Neural progenitor cell (in vitro differentiated cells): Measurements from ENCODE around the gene ADGRG2. TPM values are rescaled to one million over a fixed set of nuclear protein-coding genes. Genes with fewer than 3 reads are reported as not detected.

ENCODE experiments used
- DNase-seq: peaks from one replicate; pipeline ENCODE4 v3.0.0-alpha.2; 2016; ENCODE audit warnings: low spot score
- H2AFZ ChIP-seq: fragments of 200-600 bp; sonication (generic); replicated peaks from 2 replicates; pipeline ENCODE4 v1.6.1; 2016; ENCODE audit warnings: antibody characterized with exemption
- H3F3A ChIP-seq: fragments of 200-600 bp; sonication (generic); 2 replicates; pipeline ENCODE4 v1.6.1; 2016; ENCODE audit warnings: antibody characterized with exemption, low read depth
- H3K27ac ChIP-seq: fragments of 200-600 bp; sonication (generic); 2 replicates; pipeline ENCODE4 v1.5.1; 2016; ENCODE audit warnings: mild to moderate bottlenecking
- H3K27me3 ChIP-seq: fragments of 200-600 bp; sonication (generic); 2 replicates; pipeline ENCODE4 v1.6.1; 2016; ENCODE audit warnings: mild to moderate bottlenecking, moderate library complexity
- H3K36me3 ChIP-seq: fragments of 200-600 bp; sonication (generic); 2 replicates; pipeline ENCODE4 v1.5.1; 2016
- H3K4me1 ChIP-seq: fragments of 200-600 bp; sonication (generic); 2 replicates; pipeline ENCODE4 v1.6.1; 2016; ENCODE audit warnings: mixed run types
- H3K4me2 ChIP-seq: fragments of 200-600 bp; sonication (generic); 2 replicates; pipeline ENCODE4 v1.6.1; 2016
- H3K4me3 ChIP-seq: fragments of 200-600 bp; sonication (generic); 2 replicates; pipeline ENCODE4 v1.5.1; 2016
- H3K79me2 ChIP-seq: fragments of 200-600 bp; sonication (generic); 2 replicates; pipeline ENCODE4 v1.6.1; 2016; ENCODE audit warnings: low read depth
- H3K9ac ChIP-seq: fragments of 200-600 bp; sonication (generic); 2 replicates; pipeline ENCODE4 v1.6.1; 2016
- H3K9me3 ChIP-seq: fragments of 200-600 bp; sonication (generic); 2 replicates; pipeline ENCODE4 v1.5.1; 2016; ENCODE audit warnings: low read depth
- H4K20me1 ChIP-seq: fragments of 200-600 bp; sonication (generic); 2 replicates; pipeline ENCODE4 v1.6.1; 2016; ENCODE audit warnings: low read depth
- H3K27ac Mint-ChIP-seq: 3 replicates; pipeline ENCODE4 v1.8.0; 2021; ENCODE audit warnings: mixed read lengths
- H3K27me3 Mint-ChIP-seq: 2 replicates; pipeline ENCODE4 v1.8.0; 2022; ENCODE audit warnings: low read depth, mild to moderate bottlenecking, inconsistent platforms, moderate library complexity, mixed read lengths; ENCODE audit not compliant: insufficient read depth
- H3K36me3 Mint-ChIP-seq: 3 replicates; pipeline ENCODE4 v1.8.0; 2021; ENCODE audit warnings: mixed read lengths
- H3K4me1 Mint-ChIP-seq: 3 replicates; pipeline ENCODE4 v1.8.0; 2021; ENCODE audit warnings: mixed read lengths
- H3K4me3 Mint-ChIP-seq: 3 replicates; pipeline ENCODE4 v1.8.0; 2021; ENCODE audit warnings: mild to moderate bottlenecking, moderate library complexity, mixed read lengths
- H3K9me3 Mint-ChIP-seq: 3 replicates; pipeline ENCODE4 v1.8.0; 2020; ENCODE audit warnings: mixed read lengths
- EZH2 ChIP-seq: fragments of 200-600 bp; sonication (generic); IDR thresholded peaks from 2 replicates; pipeline ENCODE4 v1.6.1; 2017; ENCODE audit warnings: antibody characterized with exemption, mild to moderate bottlenecking, moderate library complexity
- EZH2phosphoT487 ChIP-seq: fragments of 200-600 bp; sonication (generic); IDR thresholded peaks from 2 replicates; pipeline ENCODE4 v1.6.1; 2017; ENCODE audit warnings: antibody characterized with exemption
- total RNA-seq: library from RNA; depleted of rRNA; stranded (reverse); fragments of >200 nt; gene quantifications from 2 replicates; pipeline ENCODE4 v1.2.3, GENCODE V29; 2015; ENCODE audit warnings: low replicate concordance
- TF ChIP-seq, protein P1 (sequence below): fragments of 200-600 bp; sonication (generic); IDR thresholded peaks from 2 replicates; pipeline ENCODE4 v1.5.1; 2017; ENCODE audit warnings: antibody characterized with exemption, mild to moderate bottlenecking

Gene ADGRG2
- total RNA-seq, 1 donor from 2014 or later: 0.80 TPM

DNA sequence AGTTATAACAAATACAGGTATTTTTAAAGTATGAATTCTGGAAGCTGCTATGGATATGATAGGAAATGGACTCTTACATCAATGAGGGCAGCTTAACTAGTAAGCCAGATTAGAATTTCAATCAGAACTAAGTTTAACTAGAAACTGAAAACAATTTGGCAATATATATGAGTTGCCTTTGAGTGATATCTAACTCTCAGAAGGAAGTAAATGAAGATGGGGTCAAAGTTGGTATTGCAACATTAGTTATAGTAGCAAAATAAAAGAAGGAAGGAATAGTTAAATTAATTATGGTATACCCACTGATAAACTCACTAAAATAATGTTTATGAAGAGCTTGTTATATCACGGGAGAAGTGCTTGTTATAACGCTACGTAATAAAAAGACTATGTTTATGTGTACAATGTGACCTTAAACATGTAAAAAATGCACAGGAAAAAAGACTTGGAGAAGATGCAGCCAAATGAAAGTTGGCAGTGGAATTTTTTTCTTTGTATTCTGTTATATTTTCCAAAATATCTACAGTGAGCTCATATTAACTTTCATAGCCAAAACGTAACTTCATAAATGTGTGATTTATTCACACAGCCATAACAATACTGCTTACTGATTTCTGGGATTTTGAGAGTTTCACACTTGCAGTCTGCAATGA lies 172.9 kb downstream of the ADGRG2 start:
- H3K36me3 ChIP-seq: no peaks in the 10 kb centered on the region
- Mint-ChIP-seq H3K9me3 (peaks cover 2% of the 10 kb centered on the region), H3K27ac (no peak overlapping the region), H3K4me3 (no peak overlapping the region), H3K36me3 (peaks cover 11% of the 10 kb centered on the region), H3K27me3 (peaks cover 2% of the 10 kb centered on the region), H3K4me1 (no peaks in the 10 kb centered on the region)
- no peak overlapping the region for H3K4me3 ChIP-seq
- H3K9me3 ChIP-seq: no peaks in the 10 kb centered on the region
- no peaks in the 10 kb centered on the region for H3K27me3 ChIP-seq
- no peak for TF ChIP-seq EZH2phosphoT487
- TF ChIP-seq EZH2: no peak
- TF ChIP-seq, protein P1, sequence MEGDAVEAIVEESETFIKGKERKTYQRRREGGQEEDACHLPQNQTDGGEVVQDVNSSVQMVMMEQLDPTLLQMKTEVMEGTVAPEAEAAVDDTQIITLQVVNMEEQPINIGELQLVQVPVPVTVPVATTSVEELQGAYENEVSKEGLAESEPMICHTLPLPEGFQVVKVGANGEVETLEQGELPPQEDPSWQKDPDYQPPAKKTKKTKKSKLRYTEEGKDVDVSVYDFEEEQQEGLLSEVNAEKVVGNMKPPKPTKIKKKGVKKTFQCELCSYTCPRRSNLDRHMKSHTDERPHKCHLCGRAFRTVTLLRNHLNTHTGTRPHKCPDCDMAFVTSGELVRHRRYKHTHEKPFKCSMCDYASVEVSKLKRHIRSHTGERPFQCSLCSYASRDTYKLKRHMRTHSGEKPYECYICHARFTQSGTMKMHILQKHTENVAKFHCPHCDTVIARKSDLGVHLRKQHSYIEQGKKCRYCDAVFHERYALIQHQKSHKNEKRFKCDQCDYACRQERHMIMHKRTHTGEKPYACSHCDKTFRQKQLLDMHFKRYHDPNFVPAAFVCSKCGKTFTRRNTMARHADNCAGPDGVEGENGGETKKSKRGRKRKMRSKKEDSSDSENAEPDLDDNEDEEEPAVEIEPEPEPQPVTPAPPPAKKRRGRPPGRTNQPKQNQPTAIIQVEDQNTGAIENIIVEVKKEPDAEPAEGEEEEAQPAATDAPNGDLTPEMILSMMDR: no peak
- no peaks in the 10 kb centered on the region for H3F3A ChIP-seq
- no peak overlapping the region for H3K9ac ChIP-seq
- no peak overlapping the region for H2AFZ ChIP-seq
- H3K79me2 ChIP-seq: no peaks in the 10 kb centered on the region
- no peak overlapping the region for H3K27ac ChIP-seq
- no peaks in the 10 kb centered on the region for H4K20me1 ChIP-seq
- no peak for DNase-seq
- H3K4me1 ChIP-seq: no peaks in the 10 kb centered on the region
- no peak overlapping the region for H3K4me2 ChIP-seq

DNA sequence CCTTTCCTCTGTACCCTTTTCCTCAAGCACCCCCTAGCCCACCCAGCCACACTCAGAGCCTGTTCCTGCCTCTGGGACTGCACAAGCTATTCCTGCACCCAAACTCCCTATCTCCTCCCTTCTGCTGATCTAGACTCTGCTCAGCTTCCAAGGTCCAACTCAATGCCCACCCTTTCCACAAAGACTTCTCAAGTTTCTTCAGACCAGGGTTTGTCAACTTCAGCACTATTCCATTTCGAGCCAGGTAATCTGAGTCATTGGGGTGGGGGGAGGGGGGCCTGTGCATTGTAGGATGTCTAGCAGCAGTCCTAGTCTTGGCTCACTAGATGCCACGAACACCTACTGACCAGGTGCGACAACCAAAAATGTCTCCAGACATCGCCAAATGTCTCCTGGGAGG lies 175.7 kb downstream of the ADGRG2 start:
- Histone ChIP-seq H3K36me3 (no peaks in the 10 kb centered on the region), H3F3A (no peaks in the 10 kb centered on the region), H3K4me1 (no peaks in the 10 kb centered on the region), H3K79me2 (no peaks in the 10 kb centered on the region), H3K9ac (no peak overlapping the region), H3K27ac (no peak overlapping the region), H4K20me1 (no peaks in the 10 kb centered on the region), H3K4me3 (no peak overlapping the region), H3K9me3 (no peaks in the 10 kb centered on the region), H3K4me2 (no peak overlapping the region), H2AFZ (no peak overlapping the region), H3K27me3 (no peaks in the 10 kb centered on the region)
- Mint-ChIP-seq H3K36me3 (peaks cover 10% of the 10 kb centered on the region), H3K4me1 (no peaks in the 10 kb centered on the region), H3K27ac (no peak overlapping the region), H3K4me3 (no peak overlapping the region), H3K27me3 (peaks cover 2% of the 10 kb centered on the region), H3K9me3 (peaks cover 6% of the 10 kb centered on the region)
- TF ChIP-seq EZH2: no peak
- TF ChIP-seq, protein P1: no peak
- no peak for TF ChIP-seq EZH2phosphoT487
- no peak for DNase-seq

DNA sequence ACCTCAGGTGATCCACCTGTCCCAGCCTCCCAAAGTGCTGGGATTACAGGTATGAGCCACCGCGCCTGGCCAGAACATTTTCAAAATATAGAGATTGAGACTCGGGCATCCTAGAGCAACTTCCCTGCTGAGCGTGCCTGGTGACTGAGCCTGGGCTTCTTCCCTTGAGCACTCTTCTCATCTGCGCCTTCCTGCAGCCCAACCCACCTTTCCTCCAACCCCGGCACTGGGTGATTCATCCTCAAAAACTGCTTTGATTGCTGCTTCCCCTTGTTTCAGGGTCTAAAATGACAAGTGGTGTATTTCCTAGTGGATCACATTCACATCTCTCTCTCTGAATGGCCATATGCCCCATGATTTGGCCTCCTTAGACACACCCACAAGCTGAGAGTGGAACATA lies 176.1 kb downstream of the ADGRG2 start:
- no peak overlapping the region for H3K9ac ChIP-seq
- Mint-ChIP-seq H3K4me1 (no peaks in the 10 kb centered on the region), H3K36me3 (peaks cover 6% of the 10 kb centered on the region), H3K27ac (no peak overlapping the region), H3K9me3 (peaks cover 6% of the 10 kb centered on the region), H3K4me3 (no peak overlapping the region), H3K27me3 (peaks cover 4% of the 10 kb centered on the region)
- no peak overlapping the region for H3K4me2 ChIP-seq
- H3K36me3 ChIP-seq: no peaks in the 10 kb centered on the region
- TF ChIP-seq, protein P1: no peak
- TF ChIP-seq EZH2phosphoT487 (no peak), EZH2 (no peak)
- no peaks in the 10 kb centered on the region for H3F3A ChIP-seq
- H3K79me2 ChIP-seq: no peaks in the 10 kb centered on the region
- H3K4me3 ChIP-seq: no peak overlapping the region
- no peaks in the 10 kb centered on the region for H3K27me3 ChIP-seq
- H2AFZ ChIP-seq: no peak overlapping the region
- H3K9me3 ChIP-seq: no peaks in the 10 kb centered on the region
- DNase-seq: no peak
- no peaks in the 10 kb centered on the region for H4K20me1 ChIP-seq
- H3K4me1 ChIP-seq: no peaks in the 10 kb centered on the region
- no peak overlapping the region for H3K27ac ChIP-seq
